ENCODE results near the gene RNF224.

The RNF224 gene

GRCh38 chr9:137232101-137232500 is 4.8 kb downstream of the RNF224 start:
- DNase-seq = no peak
- Histone ChIP-seq H4K20me1 (ENCODE audit: insufficient read depth, low read length) (peaks cover 3% of the 10 kb centered on the region; the same call in 1 of the 2 replicates), H3K4me1 (ENCODE audit: insufficient read depth, low read length) (peaks cover 15% of the 10 kb centered on the region), H3K27ac (ENCODE audit: low read length) (no peak overlapping the region), H3K4me3 (ENCODE audit: low read depth in 1 of 2, low read length in 2 of 2) (no peak overlapping the region), H3K79me2 (ENCODE audit: insufficient read depth, low read length) (no peaks in the 10 kb centered on the region), H3K9me3 (ENCODE audit: insufficient read depth, low read length, severe bottlenecking) (no peaks in the 10 kb centered on the region), H3K27me3 (ENCODE audit: insufficient read depth, low read length, poor library complexity) (no peaks in the 10 kb centered on the region), H3K9ac (ENCODE audit: low read depth, low read length) (no peak overlapping the region), H3K36me3 (ENCODE audit: insufficient read depth, low read length) (no peaks in the 10 kb centered on the region), H2AFZ (ENCODE audit: low read depth, low read length) (no peak overlapping the region), H3K4me2 (ENCODE audit: insufficient read depth, low read length) (no peak overlapping the region)
- TF ChIP-seq CTCF (IDR thresholded peaks at IDR 0.05; ENCODE audit: borderline replicate concordance, extremely low read depth, low read length, poor library complexity, severe bottlenecking) (no peak), EZH2 (IDR thresholded peaks at IDR 0.05; ENCODE audit: borderline replicate concordance, low read depth, low read length, severe bottlenecking) (no peak)
- ATAC-seq (ENCODE audit: insufficient read depth, low read depth) = no peak

- no peak overlapping the region for H3K27ac ChIP-seq (ENCODE audit: low read length)
- peaks cover 3% of the 10 kb centered on the region; the same call in 1 of the 2 replicates for H4K20me1 ChIP-seq (ENCODE audit: insufficient read depth, low read length)
- no peak overlapping the region for H3K9ac ChIP-seq (ENCODE audit: low read depth, low read length)
- TF ChIP-seq EZH2 (IDR thresholded peaks at IDR 0.05; ENCODE audit: borderline replicate concordance, low read depth, low read length, severe bottlenecking) (no peak), CTCF (IDR thresholded peaks at IDR 0.05; ENCODE audit: borderline replicate concordance, extremely low read depth, low read length, poor library complexity, severe bottlenecking) (no peak)
- H3K4me1 ChIP-seq (ENCODE audit: insufficient read depth, low read length) = peaks cover 16% of the 10 kb centered on the region
- H3K27me3 ChIP-seq (ENCODE audit: insufficient read depth, low read length, poor library complexity) = no peaks in the 10 kb centered on the region
- no peak for ATAC-seq (ENCODE audit: insufficient read depth, low read depth)
- H3K4me3 ChIP-seq (ENCODE audit: low read depth in 1 of 2, low read length in 2 of 2) = no peak overlapping the region
- no peaks in the 10 kb centered on the region for H3K79me2 ChIP-seq (ENCODE audit: insufficient read depth, low read length)
- H2AFZ ChIP-seq (ENCODE audit: low read depth, low read length) = no peak overlapping the region
- H3K36me3 ChIP-seq (ENCODE audit: insufficient read depth, low read length) = no peaks in the 10 kb centered on the region
- DNase-seq = no peak
- H3K9me3 ChIP-seq (ENCODE audit: insufficient read depth, low read length, severe bottlenecking) = no peaks in the 10 kb centered on the region
- no peak overlapping the region for H3K4me2 ChIP-seq (ENCODE audit: insufficient read depth, low read length)
Measured at GRCh38 chr9:137232510-137232909, 5.2 kb downstream of the RNF224 start.

- H3K4me2 ChIP-seq (ENCODE audit: insufficient read depth, low read length) = no peak overlapping the region
- H3K9ac ChIP-seq (ENCODE audit: low read depth, low read length) = no peak overlapping the region
- peaks cover 16% of the 10 kb centered on the region for H3K4me1 ChIP-seq (ENCODE audit: insufficient read depth, low read length)
- H3K27me3 ChIP-seq (ENCODE audit: insufficient read depth, low read length, poor library complexity) = no peaks in the 10 kb centered on the region
- no peak overlapping the region for H3K4me3 ChIP-seq (ENCODE audit: low read depth in 1 of 2, low read length in 2 of 2)
- DNase-seq = no peak
- H3K27ac ChIP-seq (ENCODE audit: low read length) = no peak overlapping the region
- no peaks in the 10 kb centered on the region; the same call in 1 of the 2 replicates for H3K79me2 ChIP-seq (ENCODE audit: insufficient read depth, low read length)
- no peak overlapping the region for H2AFZ ChIP-seq (ENCODE audit: low read depth, low read length)
- H3K9me3 ChIP-seq (ENCODE audit: insufficient read depth, low read length, severe bottlenecking) = no peaks in the 10 kb centered on the region
- peaks cover 8% of the 10 kb centered on the region; the same call in 1 of the 2 replicates for H4K20me1 ChIP-seq (ENCODE audit: insufficient read depth, low read length)
- ATAC-seq (ENCODE audit: insufficient read depth, low read depth) = no peak
- no peak for TF ChIP-seq EZH2 (IDR thresholded peaks at IDR 0.05; ENCODE audit: borderline replicate concordance, low read depth, low read length, severe bottlenecking)
- no peak for TF ChIP-seq CTCF (IDR thresholded peaks at IDR 0.05; ENCODE audit: borderline replicate concordance, extremely low read depth, low read length, poor library complexity, severe bottlenecking)
- no peaks in the 10 kb centered on the region for H3K36me3 ChIP-seq (ENCODE audit: insufficient read depth, low read length)
Measured at GRCh38 chr9:137233143-137233980, 6.1 kb downstream of the RNF224 start.

All from DND-41 (cell line).